ENCODE measurements around the gene RNF214. TPM values are rescaled to one million over a fixed set of nuclear protein-coding genes. Genes with fewer than 3 reads are reported as not detected.

Gene RNF214
- polyA plus RNA-seq, 1 donor from 2014 or later: 7.6 TPM

GRCh38 chr11:117292616-117293015, 60.1 kb downstream of the RNF214 start:
- no peaks in the 10 kb centered on the region for H3F3A ChIP-seq (ENCODE audit: insufficient read depth, low read length, poor library complexity, severe bottlenecking)
- no peak overlapping the region for H3K9ac ChIP-seq (ENCODE audit: low read length)
- no peaks in the 10 kb centered on the region for H3K27me3 ChIP-seq (ENCODE audit: insufficient read depth, low read depth, low read length)
- no peak overlapping the region for H2AFZ ChIP-seq (ENCODE audit: low read depth, low read length)
- no peaks in the 10 kb centered on the region for H3K9me2 ChIP-seq (ENCODE audit: insufficient read depth, low read length)
- H3K27ac ChIP-seq (ENCODE audit: low read length): no peak overlapping the region
- no peak overlapping the region for H3K4me2 ChIP-seq (ENCODE audit: low read length)
- H4K20me1 ChIP-seq (ENCODE audit: insufficient read depth): no peaks in the 10 kb centered on the region
- no peaks in the 10 kb centered on the region for H3K9me3 ChIP-seq (ENCODE audit: low read length)
- H3K4me3 ChIP-seq (ENCODE audit: low read length): no peak overlapping the region
- no peaks in the 10 kb centered on the region for H3K36me3 ChIP-seq (ENCODE audit: insufficient read depth, low read length)
- H3K79me2 ChIP-seq (replicated peaks; ENCODE audit: insufficient read depth, low read length): no peaks in the 10 kb centered on the region
- no peak for TF ChIP-seq SMC3 (conservative IDR thresholded peaks at IDR 0.05; ENCODE audit: poor library complexity)
- TF ChIP-seq CTCF (IDR thresholded peaks at IDR 0.05; ENCODE audit: poor library complexity, severe bottlenecking): no peak
- no peak for TF ChIP-seq MXI1 (conservative IDR thresholded peaks at IDR 0.05; ENCODE audit: poor library complexity, severe bottlenecking)
- no peak for TF ChIP-seq RAD21 (conservative IDR thresholded peaks at IDR 0.05)
- TF ChIP-seq TAF1 (IDR thresholded peaks at IDR 0.05; ENCODE audit: low read depth): no peak
- no peak for TF ChIP-seq POLR2AphosphoS5 (IDR thresholded peaks at IDR 0.05)
- TF ChIP-seq EP300 (conservative IDR thresholded peaks at IDR 0.05; ENCODE audit: poor library complexity, severe bottlenecking): no peak
- TF ChIP-seq REST (IDR thresholded peaks at IDR 0.05; ENCODE audit: borderline replicate concordance): no peak
- no peak for TF ChIP-seq EZH2 (IDR thresholded peaks at IDR 0.05; ENCODE audit: borderline replicate concordance, insufficient read depth, low read length, poor library complexity, severe bottlenecking)

- no peak overlapping the region for H3K4me3 ChIP-seq (ENCODE audit: low read length)
- no peak overlapping the region for H3K9ac ChIP-seq (ENCODE audit: low read length)
- H3K27ac ChIP-seq (ENCODE audit: low read length): no peak overlapping the region
Observed at GRCh38 chr11:117295438-117296137, 63.1 kb downstream of the RNF214 start.

More at GRCh38 chr11:117295438-117296137, 63.1 kb downstream of the RNF214 start:
- H2AFZ ChIP-seq (ENCODE audit: low read depth, low read length): no peak overlapping the region
- no peak overlapping the region for H3K4me2 ChIP-seq (ENCODE audit: low read length)
- TF ChIP-seq EZH2 (IDR thresholded peaks at IDR 0.05; ENCODE audit: borderline replicate concordance, insufficient read depth, low read length, poor library complexity, severe bottlenecking) (no peak), SMC3 (conservative IDR thresholded peaks at IDR 0.05; ENCODE audit: poor library complexity) (no peak), MXI1 (conservative IDR thresholded peaks at IDR 0.05; ENCODE audit: poor library complexity, severe bottlenecking) (no peak), CTCF (IDR thresholded peaks at IDR 0.05; ENCODE audit: poor library complexity, severe bottlenecking) (no peak)
- H4K20me1 ChIP-seq (ENCODE audit: insufficient read depth): no peaks in the 10 kb centered on the region
- H3K27me3 ChIP-seq (ENCODE audit: insufficient read depth, low read depth, low read length): no peaks in the 10 kb centered on the region
- no peaks in the 10 kb centered on the region for H3F3A ChIP-seq (ENCODE audit: insufficient read depth, low read length, poor library complexity, severe bottlenecking)
- no peaks in the 10 kb centered on the region for H3K9me3 ChIP-seq (ENCODE audit: low read length)
- no peaks in the 10 kb centered on the region for H3K9me2 ChIP-seq (ENCODE audit: insufficient read depth, low read length)
- H3K79me2 ChIP-seq (replicated peaks; ENCODE audit: insufficient read depth, low read length): no peaks in the 10 kb centered on the region
- no peaks in the 10 kb centered on the region for H3K36me3 ChIP-seq (ENCODE audit: insufficient read depth, low read length)
